HepG2 (cell line): Measurements from ENCODE around the gene SLC25A22. TPM values are rescaled to one million over a fixed set of nuclear protein-coding genes. Genes with fewer than 3 reads are reported as not detected.

ENCODE experiments used
- ATAC-seq: fragments of 200-7000 bp; cut with Tn5 transposase; 3 replicates; pipeline ENCODE4 v1.9.1; 2020; ENCODE audit warnings: mild to moderate bottlenecking, moderate library complexity
- BruUV-seq: library from RNA; stranded (reverse); fragments of 400-500 nt; replicated peaks from 2 replicates; lab custom pipeline; 2021; lab: Mats Ljungman, UMichigan
- CTCF ChIA-PET: fragments of 300-600 bp; formaldehyde crosslinking; extraction: SDS; loops from one replicate; lab custom pipeline; 2021; ENCODE audit warnings: low total read pairs, inconsistent platforms, low intra/inter-chr PET ratio; lab: Yijun Ruan, JAX
- POLR2A ChIA-PET: fragments of 350-600 bp; sonication (Branson Sonifier 250); formaldehyde crosslinking; loops from one replicate; lab custom pipeline; 2020; ENCODE audit warnings: antibody characterized with exemption, inconsistent platforms; lab: Yijun Ruan, JAX
- DNase-seq: peaks from one replicate; pipeline ENCODE4 v3.0.0-alpha.2; 2015; ENCODE audit warnings: low spot score
- FAIRE-seq: peaks from 3 replicates; lab custom pipeline; 2011; peaks lifted over from hg19 to GRCh38; lab: Jason Lieb, UNC
- H2AFZ ChIP-seq: one replicate; pipeline ENCODE4 v1.6.1; 2011; ENCODE audit warnings: low read length, inconsistent platforms
- H3K27ac ChIP-seq: fragments of 300-600 bp; 3 replicates; pipeline ENCODE4 v1.8.0; 2011; ENCODE audit warnings: mixed run types, mild to moderate bottlenecking, mixed read lengths, low read length, inconsistent platforms; ENCODE audit not compliant: insufficient read depth; ENCODE audit errors: extremely low read length
- H3K27me3 ChIP-seq, 2 experiments: fragments of 200-600 bp in 1 of 2; 2 replicates in 1 of 2; 3 replicates in 1 of 2; pipeline versions ENCODE4 v1.6.0 to v1.8.0; 2011; ENCODE audit warnings: low read length in 2 of 2, mild to moderate bottlenecking in 2 of 2, moderate library complexity in 2 of 2, inconsistent platforms in 1 of 2; ENCODE audit not compliant: insufficient read depth in 2 of 2, control insufficient read depth in 1 of 2
- H3K36me3 ChIP-seq, 2 experiments: fragments of 200-600 bp in 1 of 2; replicated peaks in 1 of 2; 2 replicates in 1 of 2; 3 replicates in 1 of 2; pipeline versions ENCODE4 v1.5.1 to v1.8.0; 2011; ENCODE audit warnings: low read length in 2 of 2, inconsistent platforms in 1 of 2; ENCODE audit not compliant: insufficient read depth in 2 of 2, control insufficient read depth in 1 of 2
- H3K4me1 ChIP-seq: 2 replicates; pipeline ENCODE4 v1.5.1; 2012; ENCODE audit warnings: low read length, inconsistent platforms; ENCODE audit not compliant: insufficient read depth
- H3K4me2 ChIP-seq: 2 replicates; pipeline ENCODE4 v1.6.0; 2011; ENCODE audit warnings: low read depth, low read length, inconsistent platforms
- H3K4me3 ChIP-seq, 3 experiments: fragments of 200-600 bp in 1 of 3; sonication (generic), shearing (Covaris generic) in 1 of 3; replicated peaks in 1 of 3; 2 replicates each; pipeline ENCODE4 v1.5.1; 2011 to 2016; ENCODE audit warnings: low read length in 3 of 3, inconsistent platforms in 2 of 3, low read depth in 2 of 3, mild to moderate bottlenecking in 2 of 3, control low read depth in 1 of 3, mixed read lengths in 1 of 3; ENCODE audit not compliant: insufficient read depth in 1 of 3
- H3K79me2 ChIP-seq: one replicate; pipeline ENCODE4 v1.6.1; 2011; ENCODE audit warnings: low read length, inconsistent platforms; ENCODE audit not compliant: insufficient read depth
- H3K9ac ChIP-seq: 2 replicates; pipeline ENCODE4 v1.6.0; 2011; ENCODE audit warnings: mild to moderate bottlenecking, low read depth, low read length, inconsistent platforms; ENCODE audit not compliant: insufficient read depth
- H3K9me3 ChIP-seq: 2 replicates; pipeline ENCODE4 v1.5.1; 2012; ENCODE audit warnings: mild to moderate bottlenecking, low read length
- H4K20me1 ChIP-seq: 2 replicates; pipeline ENCODE4 v1.6.0; 2011; ENCODE audit warnings: inconsistent platforms, mild to moderate bottlenecking, low read length, moderate library complexity; ENCODE audit not compliant: insufficient read depth
- CEBPG ChIP-seq: IDR thresholded peaks from 2 replicates; pipeline ENCODE4 v1.6.1; 2016
- ZFP90 ChIP-seq: sonication (generic); formaldehyde crosslinking; IDR thresholded peaks from 2 replicates; pipeline ENCODE4 v1.8.0; 2022; ENCODE audit warnings: missing genetic modification reagents, mild to moderate bottlenecking, inconsistent platforms, borderline replicate concordance
- ZMAT3 ChIP-seq: sonication (generic); formaldehyde crosslinking; conservative IDR thresholded peaks from 2 replicates; pipeline ENCODE4 v1.7.0; 2021; ENCODE audit warnings: missing genetic modification reagents
- ZNF33B ChIP-seq: sonication (generic); formaldehyde crosslinking; IDR thresholded peaks from 2 replicates; pipeline ENCODE4 v1.5.1; 2020; ENCODE audit warnings: mild to moderate bottlenecking, missing genetic modification reagents
- ZNF44 ChIP-seq: sonication (generic); formaldehyde crosslinking; IDR thresholded peaks from 2 replicates; pipeline ENCODE4 v1.5.1; 2020; ENCODE audit warnings: mild to moderate bottlenecking, missing genetic modification reagents
- ZNF501 ChIP-seq: sonication (generic); formaldehyde crosslinking; IDR thresholded peaks from 2 replicates; pipeline ENCODE4 v1.5.1; 2020; ENCODE audit warnings: mild to moderate bottlenecking, moderate library complexity, missing genetic modification reagents
- ZNF564 ChIP-seq: sonication (generic); formaldehyde crosslinking; IDR thresholded peaks from 2 replicates; pipeline ENCODE4 v1.8.1; 2023; ENCODE audit warnings: mild to moderate bottlenecking, missing genetic modification reagents
- ZNF781 ChIP-seq: sonication (generic); formaldehyde crosslinking; IDR thresholded peaks from 2 replicates; pipeline ENCODE4 v1.5.1; 2020; ENCODE audit warnings: borderline replicate concordance, mild to moderate bottlenecking, missing genetic modification reagents; ENCODE audit errors: not compliant biosample characterization
- ZNF816 ChIP-seq: sonication (generic); formaldehyde crosslinking; IDR thresholded peaks from 2 replicates; pipeline ENCODE4 v1.8.0; 2022; ENCODE audit warnings: missing genetic modification reagents, mild to moderate bottlenecking, borderline replicate concordance
- ZNF891 ChIP-seq: sonication (generic); formaldehyde crosslinking; IDR thresholded peaks from 2 replicates; pipeline ENCODE4 v1.5.0; 2020; ENCODE audit warnings: mild to moderate bottlenecking, missing genetic modification reagents
- ZSCAN25 ChIP-seq: sonication (generic); formaldehyde crosslinking; IDR thresholded peaks from 2 replicates; pipeline ENCODE4 v1.8.0; 2022; ENCODE audit warnings: mild to moderate bottlenecking, missing genetic modification reagents
- WGBS: methylation state at CpG from one replicate; pipeline ENCODE4 v1.1.6; 2017; ENCODE audit warnings: low lambda C conversion rate; 5-methylcytosine and 5-hydroxymethylcytosine counted together
- in situ Hi-C: cut with HindIII; loops from 2 replicates; pipeline ENCODE4 v1.10.0; 2017; ENCODE audit warnings: low pct_unique_long_range_greater_than_20kb; ENCODE audit not compliant: extremely low pct_ligation_motif_present
- intact Hi-C: fragments of 100-400 bp; cut with micrococcal nuclease; formaldehyde crosslinking; loops from one replicate; pipeline ENCODE4 v1.10.0; 2022; ENCODE audit not compliant: unreplicated experiment
- polyA plus RNA-seq, 8 experiments: library from polyadenylated mRNA; depleted of rRNA in 3 of 8; stranded (reverse) in 7 of 8; unstranded in 1 of 8; fragments of >200 nt; fragmentation: Illumina TruSeq in 4 of 8; extraction: Trizol in 4 of 8; gene quantifications; 2 replicates each; pipeline versions ENCODE4 v1.2.1 to v1.2.3, GENCODE V29; 2011 to 2016; ENCODE audit warnings: low read depth in 4 of 8, missing spikeins in 1 of 8, mixed read lengths in 1 of 8; ENCODE audit not compliant: insufficient read depth in 1 of 8
- total RNA-seq, 5 experiments: library from RNA; depleted of rRNA; stranded (reverse); fragments of >200 nt; fragmentation: Illumina TruSeq; extraction: Trizol; gene quantifications; 2 replicates each; pipeline ENCODE4 v1.2.3, GENCODE V29; 2016; ENCODE audit warnings: low read depth in 1 of 5
- TF ChIP-seq, protein P1 (sequence below): sonication (generic); formaldehyde crosslinking; IDR thresholded peaks from 2 replicates; pipeline ENCODE4 v1.4.0; 2020; ENCODE audit warnings: missing genetic modification reagents
- TF ChIP-seq, protein P2 (sequence below): IDR thresholded peaks from 2 replicates; pipeline ENCODE4 v1.6.1; 2018; ENCODE audit warnings: missing genetic modification reagents
- TF ChIP-seq, protein P3 (sequence below): sonication (generic); formaldehyde crosslinking; IDR thresholded peaks from 2 replicates; pipeline ENCODE4 v1.4.0; 2020; ENCODE audit warnings: missing genetic modification reagents

Gene SLC25A22
- total and polyA plus RNA-seq, 2 of the 13 experiments (the other 11 are each of a cell fraction or from before 2014, with no cell fraction given) = 12.4 to 19.2 TPM

DNA sequence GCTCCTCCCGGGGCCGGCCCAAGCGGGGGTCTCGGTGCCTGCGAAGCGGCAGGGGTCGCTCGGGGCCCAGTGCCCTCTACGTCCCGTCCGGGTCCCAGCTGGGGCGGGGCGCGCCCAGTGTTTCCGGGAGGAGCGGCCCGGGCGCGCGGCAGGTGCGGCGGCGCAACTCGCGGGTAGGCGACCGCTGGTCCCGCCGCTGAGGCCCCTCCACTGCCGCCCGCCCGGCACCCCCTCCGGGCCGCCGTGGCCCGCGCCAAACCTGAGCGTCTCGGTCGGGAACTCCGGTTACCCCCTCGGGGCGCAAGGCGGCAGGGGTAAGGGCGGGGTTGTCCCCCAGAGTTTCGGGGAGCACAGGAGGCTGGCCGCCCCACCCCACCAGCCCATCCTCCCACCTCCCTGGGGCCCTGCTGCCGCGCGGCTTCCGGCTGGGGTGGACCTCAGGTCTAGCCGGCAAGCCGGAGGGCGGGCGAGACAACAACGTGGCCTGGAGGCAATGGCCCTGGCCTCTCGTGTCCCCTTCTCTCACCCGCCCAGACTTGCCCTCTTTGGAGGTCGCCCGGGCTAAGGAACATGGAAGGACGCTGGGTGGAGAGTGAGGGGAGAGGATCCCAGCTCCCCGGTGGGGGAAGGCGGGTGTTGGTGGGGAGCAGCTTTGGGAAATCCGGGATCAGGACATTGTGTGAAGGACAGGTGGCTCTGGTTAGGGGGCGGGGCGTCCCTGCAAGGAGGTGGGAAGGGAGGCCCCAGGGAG, 29.2 kb upstream of the SLC25A22 start (continued):
- TF ChIP-seq, protein P1, sequence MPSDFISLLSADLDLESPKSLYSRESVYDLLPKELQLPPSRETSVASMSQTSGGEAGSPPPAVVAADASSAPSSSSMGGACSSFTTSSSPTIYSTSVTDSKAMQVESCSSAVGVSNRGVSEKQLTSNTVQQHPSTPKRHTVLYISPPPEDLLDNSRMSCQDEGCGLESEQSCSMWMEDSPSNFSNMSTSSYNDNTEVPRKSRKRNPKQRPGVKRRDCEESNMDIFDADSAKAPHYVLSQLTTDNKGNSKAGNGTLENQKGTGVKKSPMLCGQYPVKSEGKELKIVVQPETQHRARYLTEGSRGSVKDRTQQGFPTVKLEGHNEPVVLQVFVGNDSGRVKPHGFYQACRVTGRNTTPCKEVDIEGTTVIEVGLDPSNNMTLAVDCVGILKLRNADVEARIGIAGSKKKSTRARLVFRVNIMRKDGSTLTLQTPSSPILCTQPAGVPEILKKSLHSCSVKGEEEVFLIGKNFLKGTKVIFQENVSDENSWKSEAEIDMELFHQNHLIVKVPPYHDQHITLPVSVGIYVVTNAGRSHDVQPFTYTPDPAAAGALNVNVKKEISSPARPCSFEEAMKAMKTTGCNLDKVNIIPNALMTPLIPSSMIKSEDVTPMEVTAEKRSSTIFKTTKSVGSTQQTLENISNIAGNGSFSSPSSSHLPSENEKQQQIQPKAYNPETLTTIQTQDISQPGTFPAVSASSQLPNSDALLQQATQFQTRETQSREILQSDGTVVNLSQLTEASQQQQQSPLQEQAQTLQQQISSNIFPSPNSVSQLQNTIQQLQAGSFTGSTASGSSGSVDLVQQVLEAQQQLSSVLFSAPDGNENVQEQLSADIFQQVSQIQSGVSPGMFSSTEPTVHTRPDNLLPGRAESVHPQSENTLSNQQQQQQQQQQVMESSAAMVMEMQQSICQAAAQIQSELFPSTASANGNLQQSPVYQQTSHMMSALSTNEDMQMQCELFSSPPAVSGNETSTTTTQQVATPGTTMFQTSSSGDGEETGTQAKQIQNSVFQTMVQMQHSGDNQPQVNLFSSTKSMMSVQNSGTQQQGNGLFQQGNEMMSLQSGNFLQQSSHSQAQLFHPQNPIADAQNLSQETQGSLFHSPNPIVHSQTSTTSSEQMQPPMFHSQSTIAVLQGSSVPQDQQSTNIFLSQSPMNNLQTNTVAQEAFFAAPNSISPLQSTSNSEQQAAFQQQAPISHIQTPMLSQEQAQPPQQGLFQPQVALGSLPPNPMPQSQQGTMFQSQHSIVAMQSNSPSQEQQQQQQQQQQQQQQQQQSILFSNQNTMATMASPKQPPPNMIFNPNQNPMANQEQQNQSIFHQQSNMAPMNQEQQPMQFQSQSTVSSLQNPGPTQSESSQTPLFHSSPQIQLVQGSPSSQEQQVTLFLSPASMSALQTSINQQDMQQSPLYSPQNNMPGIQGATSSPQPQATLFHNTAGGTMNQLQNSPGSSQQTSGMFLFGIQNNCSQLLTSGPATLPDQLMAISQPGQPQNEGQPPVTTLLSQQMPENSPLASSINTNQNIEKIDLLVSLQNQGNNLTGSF (CRISPR knock-in tag) = no peak
- TF ChIP-seq ZSCAN25 (CRISPR knock-in tag) (peak; percentile 69; the same call in 1 of the 2 replicates), ZMAT3 (0 out of 2 replicates have a peak, but pooled peaks have one; percentile 63), ZNF781 (peak; percentile 20)

DNA sequence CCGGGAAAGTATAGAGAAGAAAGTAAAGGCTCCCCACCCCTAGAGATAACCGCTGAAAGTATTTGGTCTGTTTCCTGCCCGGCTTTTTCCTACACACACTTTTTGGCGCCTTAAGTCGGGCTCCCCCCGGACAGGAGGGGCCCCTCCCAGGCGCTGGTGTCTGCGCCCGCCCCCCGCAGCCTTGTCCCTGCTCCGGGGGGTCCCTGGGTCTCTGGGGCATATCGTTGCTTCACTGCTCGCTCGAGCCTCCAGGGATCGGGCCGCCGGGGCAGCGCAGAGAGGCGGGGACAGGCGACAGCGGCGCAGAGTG, 28.7 kb upstream of the SLC25A22 start:
- Histone ChIP-seq H2AFZ (no peak overlapping the region), H4K20me1 (peaks cover 1% of the 10 kb centered on the region; the same call in 1 of the 2 replicates), H3K36me3 (peaks cover 6 to 18% of the 10 kb centered on the region in 2 experiments; a peak in 4 of 5 replicates), H3K9me3 (no peaks in the 10 kb centered on the region), H3K9ac (peak overlapping the region; percentile 74), H3K4me2 (peak overlapping the region; percentile 91), H3K4me3 (peak overlapping the region; percentile 69 to 83 (median 80)), H3K27me3 (no peaks in the 10 kb centered on the region), H3K27ac (peak overlapping the region; percentile 77), H3K4me1 (peaks cover 65% of the 10 kb centered on the region), H3K79me2 (peaks cover 2% of the 10 kb centered on the region)
- in situ Hi-C loops (no loop called here), intact Hi-C loops (no loop called here)
- ChIA-PET CTCF (no interaction called here), POLR2A (interaction anchor here (1.8 to 16.1 kb wide), 4 partner anchors 8 to 28 kb away, joined by 4 to 264 read pairs (median 75); partner anchors contain the start of genes PNPLA2, POLR2L, RPLP2 and TSPAN4)
- ATAC-seq = peak; percentile 15
- no peak for DNase-seq
- BruUV-seq = no TSS peak
- no peak for FAIRE-seq
- 0% methylated on average over 4 of the region's 22 CpGs for WGBS
- TF ChIP-seq, protein P2, sequence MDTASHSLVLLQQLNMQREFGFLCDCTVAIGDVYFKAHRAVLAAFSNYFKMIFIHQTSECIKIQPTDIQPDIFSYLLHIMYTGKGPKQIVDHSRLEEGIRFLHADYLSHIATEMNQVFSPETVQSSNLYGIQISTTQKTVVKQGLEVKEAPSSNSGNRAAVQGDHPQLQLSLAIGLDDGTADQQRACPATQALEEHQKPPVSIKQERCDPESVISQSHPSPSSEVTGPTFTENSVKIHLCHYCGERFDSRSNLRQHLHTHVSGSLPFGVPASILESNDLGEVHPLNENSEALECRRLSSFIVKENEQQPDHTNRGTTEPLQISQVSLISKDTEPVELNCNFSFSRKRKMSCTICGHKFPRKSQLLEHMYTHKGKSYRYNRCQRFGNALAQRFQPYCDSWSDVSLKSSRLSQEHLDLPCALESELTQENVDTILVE (CRISPR knock-in tag) = no peak
- TF ChIP-seq ZNF816 (0 out of 2 replicates have a peak, but pooled peaks have one; percentile 51), ZFP90 (no peak), ZNF564 (CRISPR knock-in tag) (peak; percentile 57; the same call in 1 of the 2 replicates), ZNF501 (CRISPR knock-in tag) (0 out of 2 replicates have a peak, but pooled peaks have one; percentile 26), ZNF33B (CRISPR knock-in tag) (0 out of 2 replicates have a peak, but pooled peaks have one; percentile 37), ZNF44 (0 out of 2 replicates have a peak, but pooled peaks have one; percentile 24), ZNF891 (CRISPR knock-in tag) (0 out of 2 replicates have a peak, but pooled peaks have one; percentile 2), CEBPG (CRISPR knock-in tag) (no peak)
- TF ChIP-seq, protein P3, sequence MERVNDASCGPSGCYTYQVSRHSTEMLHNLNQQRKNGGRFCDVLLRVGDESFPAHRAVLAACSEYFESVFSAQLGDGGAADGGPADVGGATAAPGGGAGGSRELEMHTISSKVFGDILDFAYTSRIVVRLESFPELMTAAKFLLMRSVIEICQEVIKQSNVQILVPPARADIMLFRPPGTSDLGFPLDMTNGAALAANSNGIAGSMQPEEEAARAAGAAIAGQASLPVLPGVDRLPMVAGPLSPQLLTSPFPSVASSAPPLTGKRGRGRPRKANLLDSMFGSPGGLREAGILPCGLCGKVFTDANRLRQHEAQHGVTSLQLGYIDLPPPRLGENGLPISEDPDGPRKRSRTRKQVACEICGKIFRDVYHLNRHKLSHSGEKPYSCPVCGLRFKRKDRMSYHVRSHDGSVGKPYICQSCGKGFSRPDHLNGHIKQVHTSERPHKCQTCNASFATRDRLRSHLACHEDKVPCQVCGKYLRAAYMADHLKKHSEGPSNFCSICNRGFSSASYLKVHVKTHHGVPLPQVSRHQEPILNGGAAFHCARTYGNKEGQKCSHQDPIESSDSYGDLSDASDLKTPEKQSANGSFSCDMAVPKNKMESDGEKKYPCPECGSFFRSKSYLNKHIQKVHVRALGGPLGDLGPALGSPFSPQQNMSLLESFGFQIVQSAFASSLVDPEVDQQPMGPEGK (CRISPR knock-in tag) = peak; percentile 72
